GM12872 (cell line): ENCODE measurements around the gene DPH1.

Source experiments
- CTCF ChIP-seq: IDR thresholded peaks from 3 replicates; pipeline ENCODE4 v1.5.1; 2011; ENCODE audit warnings: low read depth, mild to moderate bottlenecking, low read length, moderate library complexity; ENCODE audit not compliant: insufficient read depth

The DPH1 gene

DNA sequence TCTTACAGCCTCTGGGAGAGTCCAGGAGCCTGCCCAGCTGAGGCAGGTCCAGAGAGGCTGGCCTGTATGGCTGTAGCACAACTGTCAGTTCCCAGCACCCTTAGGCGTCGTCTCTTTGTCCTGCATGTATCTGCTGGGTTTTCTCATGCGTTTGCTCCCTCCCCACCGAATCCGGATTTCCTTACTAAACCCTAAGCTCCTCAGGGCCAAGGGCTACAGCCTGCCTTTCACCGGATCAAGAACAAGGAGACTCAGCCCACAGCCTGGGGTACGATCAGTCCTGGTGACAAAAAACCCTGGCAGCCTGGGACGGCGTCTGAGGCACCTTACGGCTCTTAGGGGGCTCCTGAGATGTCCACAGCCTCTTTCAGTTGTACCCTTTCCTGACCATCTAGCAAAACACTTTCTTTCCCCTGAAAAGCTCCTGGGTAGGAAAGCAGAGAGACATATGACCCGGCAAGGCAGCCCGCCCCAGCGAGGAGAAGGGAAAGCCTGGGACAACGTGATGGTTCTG, 37.2 kb downstream of the DPH1 start:
- TF ChIP-seq CTCF: no peak

- TF ChIP-seq CTCF: no peak
Measured at GRCh38 chr17:2067608-2068024, 37.7 kb downstream of the DPH1 start.

- TF ChIP-seq CTCF: no peak
Measured at GRCh38 chr17:2068031-2068518, 38.1 kb downstream of the DPH1 start.

GRCh38 chr17:2068519-2069051, 38.6 kb downstream of the DPH1 start:
- no peak for TF ChIP-seq CTCF

GRCh38 chr17:2070241-2071023, 40.5 kb downstream of the DPH1 start:
- peak; percentile 60 for TF ChIP-seq CTCF

- no peak for TF ChIP-seq CTCF
Measured at GRCh38 chr17:2071024-2071385, 41.1 kb downstream of the DPH1 start.

GRCh38 chr17:2071455-2072281, 41.7 kb downstream of the DPH1 start:
- no peak for TF ChIP-seq CTCF
